ENCODE data around the gene ZNF358. TPM values are rescaled to one million over a fixed set of nuclear protein-coding genes. Genes with fewer than 3 reads are reported as not detected.

Gene ZNF358
- total and polyA plus RNA-seq, 7 donors = 38.1 to 110 (median 88.9) TPM

DNA sequence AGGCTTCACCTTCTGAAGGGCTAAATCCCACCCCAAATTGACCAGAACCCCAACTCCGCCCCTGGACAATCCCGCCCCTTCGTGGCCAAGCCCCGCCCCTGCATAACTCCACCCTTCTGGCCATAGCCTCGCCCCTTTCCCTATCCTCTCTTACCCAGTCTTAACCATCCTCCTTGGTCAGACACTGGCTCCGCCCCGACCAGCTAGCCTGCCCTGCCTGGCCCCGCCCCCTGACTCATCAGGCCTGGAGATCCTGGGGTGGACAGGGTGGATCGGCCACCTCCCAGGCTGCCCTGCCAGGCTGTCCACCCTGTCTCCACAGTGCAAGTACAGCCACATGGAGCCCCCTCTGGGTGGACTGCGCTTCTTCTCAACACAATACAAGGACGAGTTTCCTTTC, 8.0 kb upstream of the ZNF358 start:
- peak; percentile 67 to 80 (median 77) for ATAC-seq
- peaks cover 5% of the 10 kb centered on the region for H3K4me1 ChIP-seq
- H3K27me3 ChIP-seq (ENCODE audit: insufficient read depth in 3 of 3, low read length in 2 of 3) = peaks cover 0 to 21% (median 0%) of the 10 kb centered on the region in 3 donors
- H3K9me3 ChIP-seq = no peaks in the 10 kb centered on the region
- H3K4me3 ChIP-seq = no peak overlapping the region
- no peak overlapping the region for H3K27ac ChIP-seq
- intact Hi-C loops (cut with DNase I) = no loop called here
- TF ChIP-seq CTCF (IDR thresholded peaks at IDR 0.05) = no peak
- 39 to 42% (median 42%) methylated on average over 9 to 11 of the region's 11 CpGs for WGBS, 3 donors
- H3K36me3 ChIP-seq (ENCODE audit: insufficient read depth in 1 of 2, low read depth in 1 of 2) = no peaks in the 10 kb centered on the region
- DNase-seq = peak; percentile 83 to 87

- Histone ChIP-seq H3K36me3 (ENCODE audit: insufficient read depth in 1 of 2, low read depth in 1 of 2) (no peaks in the 10 kb centered on the region), H3K9me3 (no peaks in the 10 kb centered on the region), H3K27ac (no peak overlapping the region), H3K4me3 (no peak overlapping the region), H3K27me3 (ENCODE audit: insufficient read depth in 3 of 3, low read length in 2 of 3) (peaks cover 0 to 10% (median 0%) of the 10 kb centered on the region in 3 donors), H3K4me1 (peaks cover 5% of the 10 kb centered on the region)
- no peak for DNase-seq
- intact Hi-C loops (cut with DNase I) = no loop called here
- no peak for TF ChIP-seq CTCF (IDR thresholded peaks at IDR 0.05)
- WGBS, 3 donors = 11 to 43% (median 37%) methylated on average over 3 of the region's 3 CpGs
- ATAC-seq = no peak
These were observed 6.3 kb upstream of the ZNF358 start for GRCh38 chr19:7509625-7510024.

DNA sequence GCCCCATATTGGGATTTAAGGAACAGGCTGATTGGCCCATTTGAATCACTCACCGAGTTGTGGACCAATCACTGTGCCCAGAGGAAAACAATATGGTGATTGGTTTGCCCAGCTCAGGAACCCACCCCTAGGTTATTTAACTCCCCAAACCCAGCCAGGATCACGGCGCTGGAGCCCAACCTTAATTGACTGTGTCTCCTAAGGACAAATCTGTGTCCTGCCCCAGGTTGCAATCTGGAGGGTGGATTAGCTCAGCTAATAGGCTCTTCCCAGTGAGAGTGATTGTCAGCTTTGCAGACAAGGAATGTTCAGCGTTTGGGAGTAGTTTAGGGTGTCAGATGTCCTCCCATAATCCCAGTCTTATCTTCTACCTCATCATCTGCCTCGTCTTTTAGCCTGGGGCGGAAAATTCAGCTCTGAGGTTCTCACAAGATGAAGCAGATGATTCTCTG, 3.5 kb upstream of the ZNF358 start:
- 40 to 47% (median 43%) methylated on average over 6 of the region's 6 CpGs for WGBS, 3 donors

DNA sequence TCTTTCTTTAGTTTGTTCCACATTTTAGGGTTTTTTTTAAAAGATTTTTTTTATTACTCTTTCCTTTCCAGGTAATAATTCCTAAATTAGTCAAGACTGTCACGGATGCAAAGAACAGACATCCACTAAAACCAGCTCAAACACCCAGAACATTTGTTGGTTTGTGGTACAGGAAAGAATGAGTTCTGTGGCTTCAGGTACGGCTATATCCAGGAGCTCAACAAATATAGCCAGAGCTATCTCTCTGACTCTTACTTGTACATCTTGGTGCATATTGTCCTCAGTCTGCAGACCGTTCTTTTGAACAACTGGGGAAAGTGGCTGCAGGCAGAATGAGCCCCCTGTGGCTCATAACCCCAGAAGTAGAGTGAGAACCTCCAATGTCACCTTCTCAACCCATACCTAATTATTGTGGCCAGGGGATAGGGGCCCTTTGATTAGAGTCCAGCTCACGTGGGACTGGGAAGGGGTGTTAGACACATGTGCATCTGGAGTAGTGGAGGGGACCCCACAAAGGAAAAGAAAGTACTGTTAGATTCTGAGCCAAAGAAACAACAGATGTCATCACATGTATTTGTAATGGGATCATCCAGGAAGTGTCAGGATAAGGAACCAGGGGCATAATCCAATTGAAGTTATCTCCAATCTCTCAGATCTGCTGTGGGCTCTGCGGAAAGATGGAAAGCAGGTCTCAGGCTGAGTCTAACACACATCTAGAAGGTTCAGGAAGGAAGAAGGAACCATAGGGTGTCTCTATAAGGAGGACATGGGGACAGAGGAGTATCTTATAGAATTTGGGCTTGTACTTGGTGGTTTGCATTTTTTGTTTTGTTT, 1.9 kb upstream of the ZNF358 start:
- H3K4me3 ChIP-seq = no peak overlapping the region
- ATAC-seq (no peak), DNase-seq (no peak)
- no peak for TF ChIP-seq CTCF (IDR thresholded peaks at IDR 0.05)
- H3K36me3 ChIP-seq (ENCODE audit: insufficient read depth in 1 of 2, low read depth in 1 of 2) = no peaks in the 10 kb centered on the region
- H3K27ac ChIP-seq = no peak overlapping the region
- H3K27me3 ChIP-seq (ENCODE audit: insufficient read depth in 3 of 3, low read length in 2 of 3) = no peaks in the 10 kb centered on the region
- peaks cover 7% of the 10 kb centered on the region for H3K4me1 ChIP-seq
- no peaks in the 10 kb centered on the region for H3K9me3 ChIP-seq
- intact Hi-C loops (cut with DNase I) = no loop called here
- WGBS, 3 donors = 80 to 88% (median 82%) methylated on average over 5 of the region's 5 CpGs

More for the DNA sequence above, 3.5 kb upstream of the ZNF358 start:
- H3K27ac ChIP-seq = no peak overlapping the region
- DNase-seq (no peak), ATAC-seq (no peak)
- H3K4me1 ChIP-seq = peaks cover 7% of the 10 kb centered on the region
- no peaks in the 10 kb centered on the region for H3K36me3 ChIP-seq (ENCODE audit: insufficient read depth in 1 of 2, low read depth in 1 of 2)
- H3K4me3 ChIP-seq = no peak overlapping the region
- H3K27me3 ChIP-seq (ENCODE audit: insufficient read depth in 3 of 3, low read length in 2 of 3) = no peaks in the 10 kb centered on the region
- H3K9me3 ChIP-seq = no peaks in the 10 kb centered on the region
- intact Hi-C loops (cut with DNase I) = no loop called here
- TF ChIP-seq CTCF (IDR thresholded peaks at IDR 0.05) = no peak

All from psoas muscle (tissue), 8 donors.